Bronchial epithelial cell (primary cell): ENCODE results near the gene MYO3B. TPM values are rescaled to one million over a fixed set of nuclear protein-coding genes. Genes with fewer than 3 reads are reported as not detected.

Source experiments
- DNase-seq: peaks from one replicate; pipeline ENCODE4 v3.0.0-alpha.2; 2010; ENCODE audit warnings: low read depth
- FAIRE-seq: peaks from 2 replicates; lab custom pipeline; 2011; peaks lifted over from hg19 to GRCh38; lab: Jason Lieb, UNC
- H3K27me3 ChIP-seq: 2 replicates; pipeline ENCODE4 v1.5.1; 2011; ENCODE audit warnings: low read length; ENCODE audit not compliant: control insufficient read depth, insufficient read depth
- H3K36me3 ChIP-seq: 2 replicates; pipeline ENCODE4 v1.5.1; 2011; ENCODE audit warnings: low read length; ENCODE audit not compliant: control insufficient read depth, insufficient read depth
- H3K4me3 ChIP-seq: 2 replicates; pipeline ENCODE4 v1.5.1; 2011; ENCODE audit warnings: mild to moderate bottlenecking, low read depth, low read length, control low read depth
- CTCF ChIP-seq: IDR thresholded peaks from 2 replicates; pipeline ENCODE4 v1.5.1; 2011; ENCODE audit warnings: mild to moderate bottlenecking, moderate library complexity, low read length, control low read depth, inconsistent platforms; ENCODE audit not compliant: insufficient read depth, severe bottlenecking
- total RNA-seq: library from RNA; depleted of rRNA; stranded (reverse); fragments of >200 nt; gene quantifications from 2 replicates; pipeline ENCODE4 v1.2.1, GENCODE V29; 2014

MYO3B gene
- total RNA-seq, 1 donor from 2014 or later: under 0.01 TPM

GRCh38 chr2:170247882-170248393 is 70.0 kb downstream of the MYO3B start:
- no peak for DNase-seq
- no peak for TF ChIP-seq CTCF
- H3K36me3 ChIP-seq: no peaks in the 10 kb centered on the region
- H3K4me3 ChIP-seq: no peak overlapping the region
- peaks cover 3% of the 10 kb centered on the region for H3K27me3 ChIP-seq
- FAIRE-seq: no peak

GRCh38 chr2:170248574-170249393 is 70.8 kb downstream of the MYO3B start:
- no peak for TF ChIP-seq CTCF
- DNase-seq: no peak
- FAIRE-seq: no peak
- Histone ChIP-seq H3K4me3 (no peak overlapping the region), H3K36me3 (no peaks in the 10 kb centered on the region), H3K27me3 (peaks cover 2% of the 10 kb centered on the region)

GRCh38 chr2:170249761-170250160 is 71.8 kb downstream of the MYO3B start:
- DNase-seq (no peak), FAIRE-seq (no peak)
- H3K4me3 ChIP-seq: no peak overlapping the region
- no peaks in the 10 kb centered on the region for H3K36me3 ChIP-seq
- TF ChIP-seq CTCF: no peak
- no peaks in the 10 kb centered on the region for H3K27me3 ChIP-seq

GRCh38 chr2:170250584-170250983 is 72.6 kb downstream of the MYO3B start:
- DNase-seq (no peak), FAIRE-seq (no peak)
- Histone ChIP-seq H3K36me3 (no peaks in the 10 kb centered on the region), H3K4me3 (no peak overlapping the region), H3K27me3 (no peaks in the 10 kb centered on the region)
- no peak for TF ChIP-seq CTCF

- no peak for TF ChIP-seq CTCF
- FAIRE-seq (no peak), DNase-seq (no peak)
- Histone ChIP-seq H3K36me3 (no peaks in the 10 kb centered on the region), H3K27me3 (no peaks in the 10 kb centered on the region), H3K4me3 (no peak overlapping the region)
Measured at GRCh38 chr2:170252414-170252813, 74.5 kb downstream of the MYO3B start.
